Skin of body (tissue), 3 donors: ENCODE measurements around the gene LIN7B. TPM values are rescaled to one million over a fixed set of nuclear protein-coding genes. Genes with fewer than 3 reads are reported as not detected.

Source experiments
- DNase-seq: peaks from one replicate; lab custom pipeline; 2025; lab: John Stamatoyannopoulos, UW
- small RNA-seq: library from RNA; depleted of rRNA; stranded (forward); fragments of <200 nt; gene quantifications from one replicate; pipeline ENCODE3, GENCODE V24; 2014; ENCODE audit warnings: low replicate concordance
- total RNA-seq: library from RNA; depleted of rRNA; stranded (reverse); fragments of >200 nt; gene quantifications from one replicate; pipeline ENCODE4 v1.2.3, GENCODE V29; 2014

LIN7B gene
- total RNA-seq, 1 donor from 2014 or later: 8.6 TPM

DNA sequence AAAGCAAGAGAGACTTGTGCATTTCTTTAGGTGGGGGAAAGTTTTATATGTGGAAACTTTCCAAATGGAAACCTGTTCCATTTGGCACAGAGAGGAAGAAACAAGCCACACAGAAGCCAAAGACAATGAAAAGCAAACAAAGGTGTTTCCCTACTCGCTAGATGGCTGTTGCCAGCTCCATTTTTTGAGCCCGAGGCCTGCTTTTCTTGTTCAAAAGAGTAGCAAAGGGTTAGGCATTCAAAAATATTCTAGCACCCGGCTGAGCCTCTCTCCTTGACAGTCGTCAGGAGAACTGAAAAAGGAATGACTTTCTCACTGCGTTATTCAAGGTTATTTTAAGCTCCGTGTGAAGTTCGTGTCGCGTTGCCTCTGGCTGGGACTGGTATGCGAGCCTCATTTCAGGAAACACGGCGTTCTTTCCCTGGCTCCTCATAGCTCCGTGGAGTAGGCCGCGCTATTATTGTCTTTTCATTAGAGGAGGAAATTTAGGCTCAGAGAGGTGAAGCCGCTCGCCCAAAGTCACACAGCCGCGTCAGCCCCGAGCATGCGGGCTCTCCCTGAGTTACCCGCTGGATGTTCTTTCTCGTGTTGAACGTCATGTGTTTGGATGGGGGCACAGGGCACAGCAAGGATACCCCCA, 51.1 kb downstream of the LIN7B start:
- no peak for DNase-seq

DNA sequence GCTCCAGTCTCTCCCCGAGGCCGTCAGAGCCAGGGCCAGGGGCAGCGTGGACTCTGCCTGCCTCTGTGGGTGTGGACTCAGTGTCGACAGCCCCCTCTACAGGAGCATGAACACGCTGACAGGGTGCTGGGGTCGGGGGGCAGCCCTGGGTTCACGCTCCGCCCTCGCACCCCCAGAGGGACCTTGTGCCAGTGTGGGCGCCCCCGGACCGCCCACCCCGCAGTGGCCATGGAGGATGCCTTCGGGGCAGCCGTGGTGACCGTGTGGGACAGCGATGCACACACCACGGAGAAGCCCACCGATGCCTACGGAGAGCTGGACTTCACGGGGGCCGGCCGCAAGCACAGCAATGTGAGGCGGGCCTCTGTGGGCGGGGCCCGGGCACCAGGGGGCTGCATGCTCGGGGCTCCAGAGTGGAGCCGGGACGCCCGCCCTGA, 51.7 kb downstream of the LIN7B start:
- no peak for DNase-seq

DNA sequence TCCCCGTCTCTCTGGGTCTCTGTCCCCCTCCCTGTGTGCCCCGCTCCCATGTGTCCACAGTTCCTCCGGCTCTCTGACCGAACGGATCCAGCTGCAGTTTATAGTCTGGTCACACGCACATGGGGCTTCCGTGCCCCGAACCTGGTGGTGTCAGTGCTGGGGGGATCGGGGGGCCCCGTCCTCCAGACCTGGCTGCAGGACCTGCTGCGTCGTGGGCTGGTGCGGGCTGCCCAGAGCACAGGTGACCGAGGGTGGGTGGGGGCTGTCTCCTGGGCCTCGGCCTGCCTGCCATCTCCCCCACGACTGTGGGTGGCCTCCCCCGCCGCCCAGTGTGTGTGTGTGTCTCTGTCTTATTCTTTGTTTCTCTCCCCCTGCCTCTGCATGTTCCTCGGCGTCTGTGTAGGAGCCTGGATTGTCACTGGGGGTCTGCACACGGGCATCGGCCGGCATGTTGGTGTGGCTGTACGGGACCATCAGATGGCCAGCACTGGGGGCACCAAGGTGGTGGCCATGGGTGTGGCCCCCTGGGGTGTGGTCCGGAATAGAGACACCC, 53.8 kb downstream of the LIN7B start:
- no peak for DNase-seq

Small RNA genes within 50 kb of the gene (small RNA-seq; reads per million reads assigned to genes)
- gene RN7SL708P: not detected

Other genes with a start within 250 kb of the LIN7B start
- 8.4 TPM for gene PLEKHA4, start 245.8 kb upstream of the LIN7B start, total RNA-seq
- 58.4 TPM for gene PPP1R15A, start 241.9 kb upstream of the LIN7B start, total RNA-seq
- gene TULP2, start 215.6 kb upstream of the LIN7B start, total RNA-seq: 0.10 TPM
- 97.8 TPM for gene NUCB1, start 214.1 kb upstream of the LIN7B start, total RNA-seq
- not detected for gene DHDH, start 180.7 kb upstream of the LIN7B start, total RNA-seq
- gene BAX, start 159.5 kb upstream of the LIN7B start, total RNA-seq: 22.9 TPM
- 828 TPM for gene FTL, start 149.1 kb upstream of the LIN7B start, total RNA-seq
- gene GYS1, start 121.1 kb upstream of the LIN7B start, total RNA-seq: 42.4 TPM
- gene RUVBL2, start 120.5 kb upstream of the LIN7B start, total RNA-seq: 58.9 TPM
- not detected for gene LHB, start 97.3 kb upstream of the LIN7B start, total RNA-seq
- gene CGB3, start 90.0 kb upstream of the LIN7B start, total RNA-seq: not detected
- not detected for gene CGB2, start 82.5 kb upstream of the LIN7B start, total RNA-seq
- not detected for gene CGB1, start 77.5 kb upstream of the LIN7B start, total RNA-seq
- not detected for gene CGB5, start 70.5 kb upstream of the LIN7B start, total RNA-seq
- gene CGB8, start 65.3 kb upstream of the LIN7B start, total RNA-seq: not detected
- gene CGB7, start 56.6 kb upstream of the LIN7B start, total RNA-seq: 0.49 TPM
- 1.9 TPM for gene NTF4, start 49.6 kb upstream of the LIN7B start, total RNA-seq
- gene KCNA7, start 41.7 kb upstream of the LIN7B start, total RNA-seq: 0.79 TPM
- gene SNRNP70, start 28.9 kb upstream of the LIN7B start, total RNA-seq: 121 TPM
- gene C19orf73, start 4.8 kb downstream of the LIN7B start, total RNA-seq: 0.30 TPM
- gene PPFIA3, start 5.2 kb downstream of the LIN7B start, total RNA-seq: 12.3 TPM
- 13.6 TPM for gene HRC, start 41.0 kb downstream of the LIN7B start, total RNA-seq
- gene TRPM4, start 43.4 kb downstream of the LIN7B start, total RNA-seq: 24.0 TPM
- 0.20 TPM for gene SLC6A16, start 210.8 kb downstream of the LIN7B start, total RNA-seq
- gene CD37, start 221.0 kb downstream of the LIN7B start, total RNA-seq: 8.2 TPM
- gene TEAD2, start 248.0 kb downstream of the LIN7B start, total RNA-seq: 21.4 TPM
- gene DKKL1, start 249.5 kb downstream of the LIN7B start, total RNA-seq: not detected